GM12873 (cell line): ENCODE data around the gene ATP11C.

ENCODE experiments used
- CTCF ChIP-seq: IDR thresholded peaks from 2 replicates; pipeline ENCODE4 v1.5.1; 2012; ENCODE audit warnings: low read depth, mild to moderate bottlenecking, moderate library complexity, low read length, control low read depth; ENCODE audit not compliant: insufficient read depth; ENCODE audit errors: missing control alignments

The ATP11C gene

GRCh38 chrX:139776599-139776998, 156.3 kb downstream of the ATP11C start:
- no peak for TF ChIP-seq CTCF

- TF ChIP-seq CTCF = no peak
Observed at GRCh38 chrX:139770366-139770765, 162.5 kb downstream of the ATP11C start.

- no peak for TF ChIP-seq CTCF
Observed at GRCh38 chrX:139766545-139766983, 166.3 kb downstream of the ATP11C start.

- no peak for TF ChIP-seq CTCF
Observed at GRCh38 chrX:139762400-139763183, 170.3 kb downstream of the ATP11C start.

- TF ChIP-seq CTCF = peak; percentile 47
Observed at GRCh38 chrX:139759637-139760036, 173.2 kb downstream of the ATP11C start.

GRCh38 chrX:139758809-139759208, 174.0 kb downstream of the ATP11C start:
- TF ChIP-seq CTCF = no peak

GRCh38 chrX:139758250-139758649, 174.6 kb downstream of the ATP11C start:
- TF ChIP-seq CTCF = no peak

- no peak for TF ChIP-seq CTCF
Observed at GRCh38 chrX:139751053-139751452, 181.8 kb downstream of the ATP11C start.
